GM23338 (cell line): ENCODE measurements around the gene CCR6.

Experiments used
- CREB1 ChIP-seq: fragments of 250-450 bp; sonication (Bioruptor Pico); IDR thresholded peaks from 2 replicates; pipeline ENCODE4 v1.5.0; 2020; ENCODE audit warnings: low read depth, mild to moderate bottlenecking, moderate library complexity
- CTCF ChIP-seq, 2 experiments: fragments of 200-600 bp in 1 of 2; sonication (generic) in 1 of 2; conservative IDR thresholded peaks; 2 replicates each; pipeline versions ENCODE4 v1.5.1 to v1.6.1; 2016 to 2017; ENCODE audit warnings: antibody characterized with exemption in 2 of 2, low read depth in 2 of 2, mild to moderate bottlenecking in 2 of 2, moderate library complexity in 1 of 2
- ETS1 ChIP-seq: IDR thresholded peaks from 2 replicates; pipeline ENCODE4 v1.6.1; 2016; ENCODE audit warnings: antibody characterized with exemption
- EZH2 ChIP-seq: fragments of 200-600 bp; sonication (generic); IDR thresholded peaks from one replicate; pipeline ENCODE4 v1.8.0; 2017; ENCODE audit warnings: antibody characterized with exemption, mild to moderate bottlenecking, low read depth; ENCODE audit not compliant: unreplicated experiment
- EZH2phosphoT487 ChIP-seq: fragments of 200-600 bp; sonication (generic); IDR thresholded peaks from one replicate; pipeline ENCODE4 v1.8.1; 2018; ENCODE audit warnings: antibody characterized with exemption; ENCODE audit not compliant: unreplicated experiment
- JUNB ChIP-seq: IDR thresholded peaks from one replicate; pipeline ENCODE4 v1.6.1; 2016; ENCODE audit warnings: antibody characterized with exemption; ENCODE audit not compliant: unreplicated experiment
- NANOG ChIP-seq: IDR thresholded peaks from 2 replicates; pipeline ENCODE4 v1.6.1; 2016; ENCODE audit warnings: antibody characterized with exemption, borderline replicate concordance
- POLR2AphosphoS5 ChIP-seq: IDR thresholded peaks from 2 replicates; pipeline ENCODE4 v1.6.1; 2016; ENCODE audit warnings: antibody characterized with exemption, low read depth
- REST ChIP-seq: IDR thresholded peaks from one replicate; pipeline ENCODE4 v1.6.1; 2018; ENCODE audit warnings: antibody characterized with exemption; ENCODE audit not compliant: unreplicated experiment
- STAT1 ChIP-seq: IDR thresholded peaks from one replicate; pipeline ENCODE4 v1.6.1; 2016; ENCODE audit warnings: antibody characterized with exemption; ENCODE audit not compliant: unreplicated experiment

GRCh38 chr6:167103041-167103891 lies 19.6 kb upstream of the CCR6 start:
- no peak for TF ChIP-seq EZH2phosphoT487
- no peak for TF ChIP-seq EZH2
- no peak for TF ChIP-seq CTCF (conservative IDR thresholded peaks at IDR 0.05; ENCODE audit: low read depth in 2 of 2)
- no peak for TF ChIP-seq STAT1
- no peak for TF ChIP-seq JUNB
- no peak for TF ChIP-seq CREB1 (CRISPR knock-in tag)
- TF ChIP-seq REST: no peak
- no peak for TF ChIP-seq POLR2AphosphoS5
- no peak for TF ChIP-seq ETS1
- TF ChIP-seq NANOG: no peak
